Activated CD4-positive, CD25-positive, alpha-beta regulatory T cell treated with anti-CD3 and anti-CD28 coated beads, Interleukin-2, amount 50 U/mL, for 16 hours (primary cell): ENCODE measurements around the gene NFATC1.

ENCODE experiments used
- DNase-seq: peaks from one replicate; pipeline ENCODE4 v3.0.0-alpha.2; 2020; ENCODE audit warnings: low read depth, low spot score

Gene NFATC1

DNA sequence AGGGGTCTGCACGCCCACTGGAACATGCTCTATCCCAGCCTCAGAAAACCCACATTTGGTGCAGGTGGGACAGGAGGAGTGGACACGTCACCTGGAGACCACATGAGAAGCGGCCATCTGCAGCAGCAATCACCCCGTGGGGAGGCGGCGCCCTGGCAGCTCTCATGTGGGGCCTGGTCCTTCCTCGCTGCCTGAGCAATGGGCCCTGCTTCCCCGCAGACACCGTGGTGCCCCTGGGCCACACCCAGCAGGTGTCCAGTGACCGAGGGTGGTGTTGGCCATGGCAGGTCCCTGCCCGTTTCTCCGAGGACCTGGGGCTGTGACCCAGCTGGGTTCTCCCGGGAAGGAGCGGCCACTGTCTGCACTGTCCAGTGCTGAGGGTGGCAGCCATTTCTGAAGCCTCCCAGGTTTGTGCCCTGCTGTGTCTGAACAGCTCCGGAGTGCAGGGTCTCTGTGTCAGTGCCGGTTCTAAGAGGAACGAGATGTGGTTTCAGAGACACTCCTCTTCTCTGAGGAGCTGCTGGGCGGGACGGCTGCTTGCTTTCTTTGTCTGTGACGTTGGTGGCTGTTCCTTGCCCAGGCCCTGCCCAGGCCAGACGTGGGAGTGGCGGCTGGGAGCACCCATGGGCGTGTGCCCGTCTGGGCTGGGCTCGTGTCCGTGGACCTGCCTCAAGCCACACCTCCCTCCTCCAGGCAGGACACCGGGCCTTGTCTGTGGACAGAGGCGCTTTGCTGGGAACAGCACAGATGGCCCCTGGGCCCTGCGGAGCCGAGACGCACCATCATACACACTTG lies 44.8 kb downstream of the NFATC1 start:
- no peak for DNase-seq

DNA sequence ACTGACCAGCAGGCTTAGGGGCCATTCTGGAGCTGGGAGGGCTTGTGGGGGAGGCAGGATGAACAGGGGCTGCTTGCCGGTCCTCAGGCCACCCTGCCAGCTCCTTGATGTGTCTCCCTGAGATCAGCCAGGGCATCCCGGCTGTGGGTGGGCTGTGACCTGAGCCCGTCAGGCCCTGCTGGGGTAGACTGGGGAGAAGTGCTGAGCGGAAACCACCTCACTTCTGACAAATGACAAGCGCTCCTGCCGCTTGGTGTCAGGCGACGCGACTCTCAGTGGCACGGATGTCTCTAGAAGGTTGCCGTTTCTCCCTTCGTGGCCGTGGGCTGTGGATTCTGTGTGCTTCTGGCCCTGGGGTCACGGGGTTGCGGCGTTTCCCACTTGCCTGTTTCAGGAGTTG lies 45.7 kb downstream of the NFATC1 start:
- DNase-seq, result no peak

DNA sequence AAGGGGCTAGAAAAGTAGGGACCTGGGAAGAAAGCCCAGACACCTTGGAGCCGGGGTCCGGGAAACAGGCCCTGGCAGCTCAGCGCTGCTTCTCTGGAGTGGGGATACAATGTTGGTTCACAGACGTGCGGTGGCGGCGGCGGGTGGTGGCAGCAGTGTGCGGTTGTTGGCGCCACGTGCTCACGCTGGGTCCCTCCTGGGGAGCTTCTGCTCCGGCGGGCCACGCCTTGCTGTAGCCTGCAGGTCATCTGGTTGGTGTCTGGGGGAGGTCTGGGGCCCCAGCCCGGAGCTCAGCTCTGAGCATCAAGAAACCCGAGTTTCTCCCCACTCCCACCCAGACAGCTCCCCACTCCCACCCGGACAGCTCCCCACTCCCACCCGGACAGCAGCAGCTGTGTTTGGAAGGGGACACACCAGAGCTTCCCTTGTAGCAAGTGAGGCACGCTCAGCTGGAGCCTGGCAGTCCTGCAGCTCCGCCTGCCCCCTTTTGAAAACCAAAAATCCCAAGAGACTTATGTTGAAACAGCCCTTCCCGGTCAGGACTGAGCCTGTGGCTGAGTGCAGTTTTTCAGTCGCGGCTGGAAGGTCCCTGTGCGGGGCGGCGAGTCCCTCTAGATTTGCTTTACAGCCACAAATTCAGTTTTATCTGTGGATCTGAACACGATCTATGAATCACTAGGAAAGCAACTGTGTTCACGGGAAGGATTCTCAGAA lies 46.9 kb downstream of the NFATC1 start:
- DNase-seq, result no peak

DNA sequence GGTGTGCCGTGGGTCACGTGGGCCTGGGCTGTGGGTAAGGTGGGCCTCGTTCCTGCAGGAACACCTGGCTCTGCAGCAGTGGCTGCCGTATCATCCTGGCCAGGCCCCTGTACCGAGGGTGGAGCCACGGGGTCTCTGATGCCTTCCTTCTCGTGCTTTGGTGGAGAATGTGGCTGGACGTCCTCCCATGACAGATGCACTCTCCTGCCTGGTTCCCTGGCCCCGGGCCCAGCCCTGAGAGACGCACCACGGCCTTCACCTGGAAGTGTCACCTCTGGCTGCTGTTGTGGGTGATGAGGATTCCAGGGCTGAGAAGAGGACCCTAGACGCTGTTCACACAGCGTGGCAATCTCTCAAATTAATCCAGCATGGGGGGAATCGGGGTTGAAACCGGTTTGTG lies 49.5 kb downstream of the NFATC1 start:
- DNase-seq, result no peak

DNA sequence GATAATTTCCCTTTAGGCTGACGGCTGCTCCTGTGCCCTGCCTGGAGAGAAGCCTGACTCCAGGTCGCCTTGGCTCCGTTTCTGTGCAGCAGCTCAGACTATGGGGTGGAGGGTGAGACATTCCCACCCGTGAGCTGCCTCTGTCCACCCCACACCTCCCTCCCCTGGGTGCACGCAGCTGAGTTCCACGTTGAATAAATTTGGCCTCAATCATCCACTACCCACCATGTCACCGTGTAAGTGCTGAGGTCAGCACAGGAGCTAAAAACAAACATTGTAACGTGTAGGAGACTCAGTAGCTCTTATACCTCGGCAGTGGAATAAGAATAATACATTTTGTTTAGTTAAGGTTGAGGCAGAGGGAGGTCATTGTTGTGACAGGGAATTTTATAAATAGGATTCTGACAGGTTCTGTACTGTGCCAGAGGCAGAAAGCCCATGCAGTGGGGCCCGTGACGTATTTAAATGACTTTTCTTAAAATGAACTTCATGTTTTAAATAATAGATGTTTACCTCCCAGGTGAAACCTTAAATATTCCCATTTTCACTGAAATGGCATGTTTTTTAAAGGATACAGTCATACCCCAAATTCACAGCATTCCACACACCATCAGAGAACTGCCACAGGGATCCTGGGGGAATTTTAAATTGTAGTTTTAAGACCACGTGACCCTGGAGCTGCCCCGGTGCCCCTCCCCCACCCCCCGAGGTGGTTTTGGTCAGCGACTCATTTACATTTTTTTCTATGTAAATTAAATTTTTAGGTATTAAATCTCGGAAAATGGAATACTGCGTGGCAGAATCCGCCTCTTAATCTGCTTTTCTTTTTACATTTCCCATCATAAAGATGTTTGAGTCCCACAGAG lies 50.2 kb downstream of the NFATC1 start:
- DNase-seq, result no peak

DNA sequence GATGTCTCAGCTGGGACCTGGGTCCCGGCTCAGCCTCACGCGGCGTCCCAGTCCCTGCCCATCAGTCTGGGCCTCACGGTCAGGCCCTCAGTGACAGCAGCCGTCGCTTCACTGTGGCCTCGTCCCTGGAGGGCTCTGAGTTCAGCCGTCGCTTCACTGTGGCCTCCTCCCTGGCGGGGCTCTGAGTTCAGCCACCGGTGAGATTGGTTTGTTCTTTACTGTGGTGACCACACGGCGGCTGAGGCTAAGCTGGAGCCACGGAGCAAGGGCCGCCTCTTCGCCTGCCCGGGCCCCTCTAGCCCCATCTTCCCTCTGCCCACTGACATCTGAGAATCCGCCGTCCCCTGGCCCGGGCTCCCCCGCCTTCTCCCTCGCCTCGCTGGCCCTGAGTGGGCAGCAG lies 51.2 kb downstream of the NFATC1 start:
- DNase-seq, result no peak

DNA sequence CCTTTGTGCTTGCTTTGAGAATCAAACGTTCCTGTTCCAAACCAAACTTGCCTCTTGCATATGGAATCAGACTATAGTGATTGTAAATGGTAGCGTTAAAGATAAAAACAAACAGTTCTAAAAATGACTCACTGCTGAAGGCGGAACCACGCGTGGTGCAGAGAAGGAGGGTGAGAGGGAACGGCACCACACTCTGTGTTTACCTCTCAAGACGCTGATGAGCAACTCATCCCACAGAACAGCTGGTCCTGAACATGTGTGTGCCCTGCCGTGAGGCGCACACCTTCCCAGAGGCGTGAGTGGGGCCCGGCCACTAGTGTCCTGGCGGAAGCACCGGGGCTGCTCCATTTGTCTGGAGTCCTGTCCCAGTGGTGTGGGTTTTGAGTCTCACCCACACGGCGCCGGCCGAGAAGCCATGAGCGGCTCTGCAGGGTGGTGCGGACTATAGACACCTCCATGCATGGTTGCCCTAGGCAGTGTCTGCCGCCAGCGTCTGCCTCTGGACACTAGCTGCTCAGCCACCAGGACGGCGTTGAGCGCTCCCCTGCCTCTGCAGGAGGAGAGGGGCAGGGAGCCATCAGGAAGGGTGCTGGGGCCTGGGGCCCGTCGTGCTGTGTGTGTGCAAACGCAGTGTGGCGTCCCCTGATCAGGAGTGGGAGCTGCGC lies 52.1 kb downstream of the NFATC1 start:
- no peak for DNase-seq

DNA sequence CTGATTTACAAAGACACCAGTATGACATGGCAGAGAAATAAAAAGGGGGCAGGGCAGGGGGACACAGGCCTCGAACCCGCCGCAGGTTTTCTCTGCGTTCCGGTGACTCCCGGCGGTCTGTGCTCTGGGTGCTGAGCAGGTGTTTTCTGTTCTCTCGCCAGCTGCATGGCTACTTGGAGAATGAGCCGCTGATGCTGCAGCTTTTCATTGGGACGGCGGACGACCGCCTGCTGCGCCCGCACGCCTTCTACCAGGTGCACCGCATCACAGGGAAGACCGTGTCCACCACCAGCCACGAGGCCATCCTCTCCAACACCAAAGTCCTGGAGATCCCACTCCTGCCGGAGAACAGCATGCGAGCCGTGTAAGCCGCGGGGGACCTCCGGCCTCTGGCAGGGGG lies 52.9 kb downstream of the NFATC1 start:
- DNase-seq, result no peak

DNA sequence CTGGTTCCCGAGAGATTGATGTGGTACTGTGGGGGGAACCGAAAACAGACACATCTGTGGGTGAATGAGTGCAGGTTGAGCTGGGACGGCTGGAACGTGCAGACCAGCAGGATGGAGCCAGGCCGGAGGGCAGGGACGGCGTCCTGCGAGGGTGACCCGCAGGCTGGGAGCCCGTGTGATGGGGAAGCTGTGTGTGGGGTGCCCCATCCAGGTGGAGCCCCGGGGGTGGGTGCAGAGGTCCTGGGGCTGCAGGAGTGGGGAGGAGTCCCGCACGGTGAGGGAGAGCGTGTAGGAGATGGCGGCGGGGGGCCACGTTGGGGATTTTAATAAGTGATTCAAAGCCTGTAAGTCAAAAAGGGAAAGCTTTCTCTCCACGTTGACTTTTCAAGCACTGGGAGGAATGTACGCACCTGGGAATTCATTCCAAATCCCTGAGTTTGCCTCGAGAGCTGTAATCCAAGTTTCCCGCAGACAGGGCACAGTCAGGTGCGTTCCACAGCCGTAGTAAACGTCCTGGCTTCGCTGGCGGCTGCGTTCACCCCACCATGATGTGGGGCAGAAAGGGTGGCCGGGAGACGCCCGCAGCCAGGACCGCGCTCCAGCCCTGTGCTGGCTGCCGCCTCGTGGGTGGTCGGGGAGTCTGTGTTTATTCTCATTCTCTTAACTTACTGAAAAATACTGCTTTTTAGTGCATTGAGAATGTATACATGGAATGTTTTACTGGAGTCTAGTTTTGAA lies 54.0 kb downstream of the NFATC1 start:
- DNase-seq, result no peak

DNA sequence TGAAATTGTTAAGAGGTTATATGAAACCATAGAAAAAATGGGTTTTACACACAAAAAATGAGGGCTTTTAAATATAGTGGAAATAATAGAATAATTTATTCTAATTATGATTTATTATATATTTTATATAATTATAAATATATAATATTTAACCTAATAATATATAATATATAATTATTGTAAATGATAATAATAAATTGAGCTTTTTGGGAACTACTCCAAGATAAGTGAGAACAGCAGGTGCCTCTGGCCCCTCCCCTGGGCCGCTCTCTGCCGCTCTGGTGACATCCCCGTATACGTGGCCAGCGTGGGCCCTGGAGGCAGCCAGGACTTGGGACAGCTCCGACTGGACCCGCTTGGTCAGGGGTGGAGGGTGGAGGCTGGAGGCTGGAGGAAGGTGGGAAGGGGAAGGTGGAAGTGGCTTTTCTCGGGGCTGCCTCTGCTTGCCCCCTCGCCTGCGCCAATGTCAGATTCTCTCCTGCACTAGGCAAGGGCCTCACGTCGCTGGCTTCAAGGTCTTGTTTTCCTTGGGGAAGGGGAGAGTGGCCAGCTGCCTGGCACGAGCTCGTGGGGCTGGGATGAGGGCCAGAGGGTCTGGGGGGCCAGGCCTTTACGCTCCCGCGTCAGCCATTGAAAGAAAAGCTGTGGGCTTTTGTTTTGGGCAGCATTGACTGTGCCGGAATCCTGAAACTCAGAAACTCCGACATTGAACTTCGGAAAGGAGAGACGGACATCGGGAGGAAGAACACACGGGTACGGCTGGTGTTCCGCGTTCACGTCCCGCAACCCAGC lies 54.8 kb downstream of the NFATC1 start:
- DNase-seq, result no peak

DNA sequence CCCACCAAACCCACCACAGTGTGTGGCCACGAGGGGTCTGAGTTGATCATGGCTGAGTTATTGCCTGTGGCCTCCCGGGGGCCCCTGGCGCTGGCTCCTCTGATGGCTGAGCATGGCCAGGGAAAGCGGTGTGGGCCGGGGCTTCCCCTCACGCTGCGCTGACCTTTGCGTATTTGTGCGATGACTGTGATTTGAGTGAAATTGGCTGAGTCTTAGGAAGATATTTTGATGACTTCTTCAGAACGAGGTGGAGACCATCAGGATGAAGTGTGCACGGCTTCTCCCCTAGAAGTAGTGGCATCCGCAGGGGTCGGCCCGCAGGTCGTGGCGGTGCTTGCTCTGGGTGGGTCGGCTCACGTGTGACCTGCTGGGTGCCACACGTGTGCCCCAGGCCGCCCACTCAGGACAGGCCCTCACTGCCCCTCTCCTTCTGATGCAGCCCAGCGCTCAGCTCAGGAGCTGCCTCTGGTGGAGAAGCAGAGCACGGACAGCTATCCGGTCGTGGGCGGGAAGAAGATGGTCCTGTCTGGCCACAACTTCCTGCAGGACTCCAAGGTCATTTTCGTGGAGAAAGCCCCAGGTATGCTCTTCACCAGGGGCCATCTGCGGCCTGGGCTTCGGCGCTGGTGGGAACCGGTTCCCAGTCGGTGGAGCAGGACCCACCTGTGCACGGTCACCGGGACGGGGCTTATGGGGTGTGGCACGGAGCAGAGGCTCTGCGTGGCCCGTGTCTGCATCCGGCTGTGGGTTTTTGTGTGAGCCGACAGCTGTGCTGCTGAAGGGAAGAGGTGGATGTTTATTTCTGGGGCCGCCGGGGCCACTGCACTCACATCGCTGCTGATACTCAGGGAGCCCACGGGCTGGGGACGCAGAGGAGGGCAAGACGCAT lies 55.8 kb downstream of the NFATC1 start:
- no peak for DNase-seq

DNA sequence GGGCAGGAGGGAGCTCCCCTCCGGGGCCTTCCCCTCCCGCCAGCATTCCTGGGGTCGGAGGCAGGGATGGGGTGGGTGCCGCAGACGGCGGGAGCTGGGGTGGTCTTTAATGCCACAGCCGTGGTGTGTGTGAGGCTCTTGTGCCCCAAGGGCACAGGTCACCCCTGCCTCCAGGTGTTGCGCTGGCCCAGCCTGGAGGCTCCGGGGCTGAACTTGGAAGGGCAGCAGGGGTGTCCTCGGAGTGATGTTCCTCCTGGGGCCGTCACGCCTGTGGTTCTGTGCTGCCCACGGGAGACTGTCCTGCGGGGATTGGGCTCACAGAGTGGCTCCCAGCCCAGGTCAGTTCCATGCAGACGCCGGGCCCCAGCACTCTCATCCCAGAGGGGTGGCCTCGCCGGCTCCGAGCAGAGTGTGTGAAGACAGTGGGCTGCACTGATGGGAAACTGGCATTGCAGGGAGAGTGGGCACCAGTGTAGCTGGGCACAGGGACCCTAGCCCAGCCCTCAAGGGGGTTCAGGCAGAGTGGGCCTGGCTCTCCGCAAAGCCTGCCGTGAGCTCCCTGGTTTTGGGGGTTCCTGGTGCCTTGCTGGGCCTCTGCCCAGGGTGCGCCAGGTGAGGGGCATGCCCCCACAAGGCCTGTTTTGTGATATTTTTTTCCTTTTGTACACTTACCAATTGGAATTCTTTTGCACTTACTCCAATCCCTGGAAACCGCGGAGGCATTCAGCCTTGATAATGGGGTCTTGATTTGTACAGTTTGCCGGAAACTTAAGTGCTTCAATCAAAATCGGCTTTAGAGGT lies 56.7 kb downstream of the NFATC1 start:
- DNase-seq, result no peak

DNA sequence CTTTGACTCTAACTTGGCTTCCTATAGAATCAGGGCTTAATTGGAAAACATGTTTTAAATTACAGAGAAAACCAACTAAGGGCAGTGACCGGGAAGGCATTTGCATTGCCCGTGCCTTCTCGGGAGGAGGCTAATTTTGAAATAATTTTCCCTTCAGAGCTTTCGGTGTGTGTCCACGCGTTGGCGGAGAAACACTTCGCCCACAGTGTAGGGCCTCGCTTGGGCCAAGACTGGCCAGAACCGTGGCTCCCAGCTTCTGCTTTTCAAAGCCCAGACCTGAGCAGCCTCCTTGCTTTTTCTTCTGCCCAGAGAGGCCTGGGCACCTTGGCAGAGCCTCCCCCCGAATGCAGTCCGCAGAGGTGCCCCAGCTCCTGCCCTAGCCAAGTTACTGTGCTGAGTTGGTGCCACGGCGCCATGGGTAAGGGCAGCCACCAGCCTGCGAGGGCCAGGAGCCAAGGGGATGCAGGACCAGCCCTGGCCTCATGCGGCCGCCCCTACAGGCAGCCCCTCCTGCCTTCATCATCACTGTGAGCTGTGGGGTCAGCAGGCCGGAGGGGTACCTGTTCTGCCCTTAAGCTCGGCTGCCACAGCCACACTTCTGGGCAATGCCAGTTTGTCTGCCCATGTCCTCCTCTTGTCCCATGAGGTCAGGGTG lies 57.4 kb downstream of the NFATC1 start:
- no peak for DNase-seq

DNA sequence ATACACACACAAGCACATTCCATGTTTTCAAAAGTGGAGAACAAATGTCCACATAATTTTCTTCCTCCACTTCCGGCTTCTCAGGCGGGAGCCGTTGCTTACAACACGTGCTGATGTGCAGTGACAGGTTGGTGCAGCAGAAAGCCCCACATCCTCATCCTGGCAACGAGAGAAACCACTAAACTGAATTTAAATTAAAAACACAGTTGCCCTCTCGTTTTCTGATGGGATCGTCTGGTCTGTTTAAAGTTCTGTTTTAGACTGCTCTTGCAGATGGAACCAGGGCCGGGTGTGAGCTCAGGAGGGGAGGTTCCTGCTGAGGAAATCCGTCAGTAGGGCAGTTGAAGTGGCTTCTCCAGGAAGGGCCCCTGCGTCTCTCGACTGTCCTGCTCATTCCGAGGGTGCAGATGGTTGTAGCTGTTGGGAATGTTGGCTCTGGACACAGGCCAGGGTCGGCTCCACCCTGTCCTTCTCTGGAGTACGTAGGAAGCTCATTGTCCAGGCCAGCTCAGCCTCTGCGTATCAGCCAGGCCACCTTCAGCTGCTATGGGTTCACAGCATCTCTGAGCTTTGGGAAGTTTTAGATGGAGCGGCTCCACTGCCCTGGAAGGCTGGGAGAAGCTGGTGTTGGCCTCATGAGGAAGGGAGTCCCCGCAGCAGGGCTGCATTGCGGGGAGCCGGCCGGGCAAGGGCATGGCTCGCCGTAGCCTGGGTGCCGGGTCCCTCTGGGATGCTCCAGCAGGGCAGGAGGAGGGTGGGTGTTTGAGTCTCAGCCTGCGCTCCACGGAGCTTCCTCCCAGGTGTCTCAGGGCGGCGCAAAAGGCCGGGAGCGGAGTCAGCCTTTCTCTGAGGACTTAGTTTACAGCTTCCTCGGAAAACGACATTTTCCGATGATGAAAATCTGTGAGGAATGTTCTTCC lies 58.3 kb downstream of the NFATC1 start:
- no peak for DNase-seq

DNA sequence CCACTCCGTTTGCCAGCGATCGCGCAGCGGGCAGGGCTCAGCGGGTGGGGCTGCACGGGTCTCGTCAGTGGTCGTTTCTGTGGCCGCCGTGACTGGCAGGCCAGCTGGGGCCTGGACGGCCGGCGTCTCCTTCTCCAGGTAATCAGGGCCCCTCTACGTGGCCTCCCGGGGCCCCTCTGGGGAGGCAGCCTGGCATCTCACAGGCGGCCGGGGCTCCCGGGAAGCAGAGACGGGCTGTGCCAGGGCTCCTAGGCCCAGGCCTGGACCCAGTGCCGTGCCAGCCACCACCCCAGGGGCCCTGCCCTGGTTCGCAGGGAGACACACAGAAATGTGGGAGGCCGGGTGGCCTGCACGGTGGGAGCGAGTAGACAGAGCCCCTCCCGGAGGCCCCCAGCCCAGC lies 59.5 kb downstream of the NFATC1 start:
- DNase-seq, result no peak

DNA sequence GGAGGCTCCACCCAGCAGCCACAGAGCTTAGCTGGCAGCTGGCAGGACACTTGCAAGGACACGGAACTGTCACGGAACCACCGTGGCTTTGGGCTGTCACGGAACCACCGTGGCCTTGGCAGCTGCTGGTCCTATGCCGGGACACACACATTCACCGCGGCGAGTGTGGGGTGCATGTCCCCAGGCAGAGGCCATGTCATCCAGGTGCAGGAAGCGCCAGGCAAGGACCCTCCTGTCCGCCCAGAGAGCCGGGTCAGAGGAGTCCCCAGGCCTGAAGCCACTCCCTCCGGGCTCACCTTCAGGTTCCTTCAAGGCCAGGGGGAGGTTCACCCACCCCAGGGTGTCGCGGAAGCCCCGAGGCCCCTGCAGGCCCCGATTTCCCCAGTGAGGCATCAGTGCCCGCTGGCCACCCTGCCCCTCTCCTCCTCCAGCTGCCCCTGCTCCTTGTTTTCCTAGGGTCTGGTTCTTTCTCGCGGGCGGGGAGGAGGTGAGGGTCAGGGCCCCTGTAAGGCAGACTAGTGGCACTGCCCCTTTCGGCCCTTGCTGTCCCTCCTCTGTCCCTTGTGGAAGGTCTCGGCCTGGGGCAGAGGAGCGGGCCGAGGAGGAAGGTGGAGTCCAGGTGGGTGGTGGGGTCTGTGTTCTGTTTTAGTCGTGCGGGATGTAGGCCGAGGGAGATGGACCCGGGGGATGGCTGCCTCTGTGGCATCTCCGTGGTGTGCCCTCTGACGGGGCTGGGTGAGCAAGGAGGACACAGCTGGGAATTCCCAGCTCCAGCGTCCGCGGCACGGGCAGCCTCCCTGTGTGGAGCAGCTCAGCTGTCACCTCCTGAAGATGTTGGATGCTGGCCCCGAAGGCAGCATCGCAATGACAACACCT lies 60.6 kb downstream of the NFATC1 start:
- DNase-seq, result no peak
